Tongue (tissue), 2 donors: Measurements from ENCODE around the gene RBM19. TPM values are rescaled to one million over a fixed set of nuclear protein-coding genes. Genes with fewer than 3 reads are reported as not detected.

ENCODE experiments used
- DNase-seq: peaks from one replicate; pipeline ENCODE4 v3.0.0-alpha.2; 2015
- total RNA-seq: library from RNA; depleted of rRNA; stranded (reverse); fragments of >200 nt; gene quantifications from one replicate; pipeline ENCODE4 v1.2.3, GENCODE V29; 2014

RBM19 gene
- total RNA-seq, 1 donor from 2014 or later = 19.5 TPM

- DNase-seq = no peak
These were observed 34.6 kb downstream of the RBM19 start for GRCh38 chr12:113931517-113931916.

- no peak for DNase-seq
These were observed 35.9 kb downstream of the RBM19 start for GRCh38 chr12:113930249-113930648.

GRCh38 chr12:113929312-113929989, 36.7 kb downstream of the RBM19 start:
- no peak for DNase-seq

- DNase-seq = no peak
These were observed 39.3 kb downstream of the RBM19 start for GRCh38 chr12:113926788-113927187.

- DNase-seq = no peak
These were observed 41.8 kb downstream of the RBM19 start for GRCh38 chr12:113924341-113924740.

GRCh38 chr12:113923251-113923650, 42.9 kb downstream of the RBM19 start:
- DNase-seq = no peak

GRCh38 chr12:113921430-113921829, 44.7 kb downstream of the RBM19 start:
- no peak for DNase-seq

GRCh38 chr12:113919791-113920190, 46.3 kb downstream of the RBM19 start:
- no peak for DNase-seq

GRCh38 chr12:113918306-113918705, 47.8 kb downstream of the RBM19 start:
- DNase-seq = no peak

- DNase-seq = no peak
These were observed 48.7 kb downstream of the RBM19 start for GRCh38 chr12:113917393-113917792.

GRCh38 chr12:113914806-113915205, 51.3 kb downstream of the RBM19 start:
- DNase-seq = no peak

- DNase-seq = no peak
These were observed 51.9 kb downstream of the RBM19 start for GRCh38 chr12:113914176-113914575.

- DNase-seq = peak; percentile 88
These were observed 53.3 kb downstream of the RBM19 start for GRCh38 chr12:113912760-113913329.

GRCh38 chr12:113911971-113912759, 54.0 kb downstream of the RBM19 start:
- DNase-seq = no peak

GRCh38 chr12:113910751-113911272, 55.3 kb downstream of the RBM19 start:
- DNase-seq = no peak

- DNase-seq = no peak
These were observed 56.2 kb downstream of the RBM19 start for GRCh38 chr12:113909776-113910420.

- DNase-seq = no peak
These were observed 57.5 kb downstream of the RBM19 start for GRCh38 chr12:113908584-113909100.

GRCh38 chr12:113907446-113908180, 58.5 kb downstream of the RBM19 start:
- no peak for DNase-seq

- no peak for DNase-seq
These were observed 59.5 kb downstream of the RBM19 start for GRCh38 chr12:113906411-113907200.

- no peak for DNase-seq
These were observed 60.3 kb downstream of the RBM19 start for GRCh38 chr12:113905829-113906228.

GRCh38 chr12:113903381-113903863, 62.7 kb downstream of the RBM19 start:
- DNase-seq = no peak
